SK-N-MC (cell line): Measurements from ENCODE around the gene PHF23.

Experiments
- EZH2 ChIP-seq: fragments of 200-600 bp; sonication (generic); IDR thresholded peaks from one replicate; pipeline ENCODE4 v1.6.1; 2017; ENCODE audit warnings: antibody characterized with exemption
- FOXP2 ChIP-seq: optimal IDR thresholded peaks from 2 replicates; pipeline ENCODE3; 2011; ENCODE audit warnings: mild to moderate bottlenecking, moderate library complexity; ENCODE audit not compliant: insufficient read depth; ENCODE audit errors: extremely low read length, control extremely low read depth
- POLR2AphosphoS5 ChIP-seq: IDR thresholded peaks from 2 replicates; pipeline ENCODE4 v1.6.1; 2012; ENCODE audit warnings: mild to moderate bottlenecking, low read depth, low read length, borderline replicate concordance

GRCh38 chr17:7262935-7263800, 23.9 kb upstream of the PHF23 start:
- TF ChIP-seq EZH2 (no peak), POLR2AphosphoS5 (no peak), FOXP2 (no peak)
